Dedifferentiated amniotic fluid mesenchymal stem cell (primary cell): ENCODE results near the gene PSMF1.
"Not testable (repeated sequence)": the region's sequence is repeated elsewhere in the genome, so short reads cannot be mapped to it uniquely, and the experiment has no call there.

ENCODE experiments used
- DNase-seq: peaks from one replicate; pipeline ENCODE4 v3.0.0-alpha.2; 2016; ENCODE audit errors: extremely low spot score

PSMF1 gene

DNA sequence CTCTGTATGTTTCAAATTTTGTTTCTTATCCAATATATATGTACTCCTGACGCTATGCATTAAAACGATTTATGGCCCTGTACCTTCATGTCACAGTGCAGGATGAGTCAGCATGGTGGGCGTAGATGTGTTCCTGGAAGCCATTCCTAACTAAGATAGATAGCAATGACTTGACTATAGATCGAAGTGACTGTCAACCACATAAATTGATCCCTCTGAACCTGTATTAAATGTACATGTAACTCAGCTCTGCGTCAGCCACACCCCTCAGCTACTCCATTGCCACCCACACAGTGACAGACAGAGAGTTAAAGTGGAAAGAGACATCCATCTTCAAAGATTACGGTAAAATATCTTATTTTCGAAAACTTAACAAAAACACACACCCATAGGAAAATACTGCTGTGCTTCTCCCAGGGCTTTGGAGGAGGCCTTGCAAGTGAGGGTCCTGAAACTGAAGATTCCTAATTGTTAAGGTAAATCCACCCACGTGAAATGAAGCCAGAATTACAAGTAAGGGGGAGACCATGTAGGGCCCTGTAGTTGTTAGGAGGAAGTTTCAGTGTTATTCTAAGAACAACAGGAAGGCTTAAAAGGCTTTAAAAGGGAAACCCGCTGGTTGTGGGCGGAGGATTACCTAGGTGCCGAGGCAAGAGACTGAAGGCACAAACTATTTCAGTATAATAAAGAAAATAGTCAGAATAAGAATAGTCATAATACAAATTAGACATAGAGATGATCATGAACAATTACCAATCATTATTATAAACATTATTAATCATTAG, 97.2 kb downstream of the PSMF1 start:
- no peak for DNase-seq

DNA sequence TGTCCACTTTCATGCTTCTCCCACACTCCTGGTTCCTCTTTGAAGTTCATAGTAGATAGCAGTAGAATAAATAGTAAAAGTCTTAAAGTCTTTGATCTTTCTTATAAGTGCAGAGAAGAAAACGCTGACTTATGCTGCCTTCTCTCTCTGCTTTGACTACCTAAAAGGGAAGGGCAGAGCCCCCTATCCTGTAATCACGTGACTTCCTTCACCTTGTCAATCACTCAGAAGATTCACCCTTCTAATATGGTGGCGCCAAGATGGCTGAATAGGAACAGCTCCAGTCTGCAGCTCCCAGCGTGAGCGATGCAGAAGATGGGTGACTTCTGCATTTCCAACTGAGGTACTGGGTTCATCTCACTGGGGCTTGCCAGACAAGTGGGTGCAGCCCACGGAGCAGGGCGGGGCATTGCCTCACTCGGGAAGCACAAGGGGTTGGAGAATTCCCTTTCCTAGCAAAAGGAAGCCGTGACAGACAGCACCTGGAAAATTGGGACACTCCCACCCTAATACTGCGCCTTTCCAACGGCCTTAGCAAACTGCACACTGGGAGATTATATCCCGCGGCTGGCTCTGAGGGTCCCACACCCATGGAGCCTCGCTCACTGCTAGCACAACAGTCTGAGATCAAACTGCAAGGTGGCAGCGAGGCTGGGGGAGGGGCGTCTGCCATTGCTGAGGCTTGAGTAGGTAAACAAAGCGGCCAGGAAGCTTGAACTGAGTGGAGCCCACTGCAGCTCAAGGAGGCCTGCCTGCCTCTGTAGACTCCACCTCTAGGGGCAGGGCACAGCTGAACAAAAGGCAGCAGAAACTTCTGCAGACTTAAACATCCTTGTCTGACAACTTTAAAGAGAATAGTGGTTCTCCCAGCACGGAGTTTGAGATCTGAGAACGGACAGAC, 98.4 kb downstream of the PSMF1 start:
- not testable (repeated sequence) for DNase-seq
